Omental fat pad (tissue), 4 donors: ENCODE results near the gene MCM7. TPM values are rescaled to one million over a fixed set of nuclear protein-coding genes. Genes with fewer than 3 reads are reported as not detected.

Source experiments
- ATAC-seq: fragments of 150-250 bp; one replicate; pipeline ENCODE4 v1.9.1; 2016; ENCODE audit warnings: mild to moderate bottlenecking, moderate library complexity; ENCODE audit not compliant: low FRiP score
- DNase-seq: peaks from one replicate; pipeline ENCODE4 v3.0.0-alpha.2; 2019; ENCODE audit warnings: low spot score
- total RNA-seq, 4 donors: library from RNA; depleted of rRNA; stranded (reverse); fragments of >200 nt; gene quantifications; one replicate each; pipeline ENCODE4 v1.1.0, GENCODE V29; 2016
- TF ChIP-seq, protein P1 (sequence below), 3 donors: fragments of 450-650 bp; IDR thresholded peaks; one replicate each; pipeline ENCODE4 v1.5.1; 2016 to 2017; ENCODE audit warnings: antibody characterized with exemption in 3 of 3, mild to moderate bottlenecking in 3 of 3, moderate library complexity in 2 of 3

MCM7 gene
- total RNA-seq, 4 donors from 2014 or later = 17.6 to 42.7 (median 28.7) TPM

DNA sequence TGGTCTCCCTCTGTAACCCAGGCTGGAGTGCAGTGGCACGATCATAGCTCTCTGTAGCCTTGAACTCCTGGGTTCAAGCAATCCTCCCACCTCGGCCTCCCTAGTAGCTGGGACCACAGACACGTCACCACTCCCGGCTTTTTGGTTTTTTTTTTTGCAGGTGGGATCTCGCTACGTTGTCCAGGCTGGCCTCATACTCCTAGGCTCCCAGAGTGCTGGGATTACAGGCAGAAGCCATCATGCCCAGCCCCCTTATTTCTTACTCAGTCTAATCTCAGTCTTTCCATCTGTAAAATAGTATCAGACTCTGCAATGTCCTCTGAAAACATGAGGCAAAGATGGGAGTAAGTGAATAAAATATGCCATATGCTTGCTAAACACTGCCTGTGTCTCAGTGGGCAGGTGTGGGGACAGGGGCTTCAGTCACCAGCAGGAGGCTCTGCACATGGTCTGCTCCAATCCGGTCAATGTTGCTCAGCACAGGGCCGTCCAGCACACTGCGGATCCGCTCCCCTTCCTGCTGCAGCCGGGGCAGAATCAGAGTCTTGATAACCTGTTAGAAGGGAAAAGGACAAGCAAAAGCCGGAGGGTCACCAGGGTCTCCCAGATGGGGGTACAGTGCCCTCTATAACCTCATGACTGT, 8.4 kb upstream of the MCM7 start:
- TF ChIP-seq, protein P1, sequence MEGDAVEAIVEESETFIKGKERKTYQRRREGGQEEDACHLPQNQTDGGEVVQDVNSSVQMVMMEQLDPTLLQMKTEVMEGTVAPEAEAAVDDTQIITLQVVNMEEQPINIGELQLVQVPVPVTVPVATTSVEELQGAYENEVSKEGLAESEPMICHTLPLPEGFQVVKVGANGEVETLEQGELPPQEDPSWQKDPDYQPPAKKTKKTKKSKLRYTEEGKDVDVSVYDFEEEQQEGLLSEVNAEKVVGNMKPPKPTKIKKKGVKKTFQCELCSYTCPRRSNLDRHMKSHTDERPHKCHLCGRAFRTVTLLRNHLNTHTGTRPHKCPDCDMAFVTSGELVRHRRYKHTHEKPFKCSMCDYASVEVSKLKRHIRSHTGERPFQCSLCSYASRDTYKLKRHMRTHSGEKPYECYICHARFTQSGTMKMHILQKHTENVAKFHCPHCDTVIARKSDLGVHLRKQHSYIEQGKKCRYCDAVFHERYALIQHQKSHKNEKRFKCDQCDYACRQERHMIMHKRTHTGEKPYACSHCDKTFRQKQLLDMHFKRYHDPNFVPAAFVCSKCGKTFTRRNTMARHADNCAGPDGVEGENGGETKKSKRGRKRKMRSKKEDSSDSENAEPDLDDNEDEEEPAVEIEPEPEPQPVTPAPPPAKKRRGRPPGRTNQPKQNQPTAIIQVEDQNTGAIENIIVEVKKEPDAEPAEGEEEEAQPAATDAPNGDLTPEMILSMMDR (IDR thresholded peaks at IDR 0.05) = no peak
- ATAC-seq (no peak), DNase-seq (no peak)

DNA sequence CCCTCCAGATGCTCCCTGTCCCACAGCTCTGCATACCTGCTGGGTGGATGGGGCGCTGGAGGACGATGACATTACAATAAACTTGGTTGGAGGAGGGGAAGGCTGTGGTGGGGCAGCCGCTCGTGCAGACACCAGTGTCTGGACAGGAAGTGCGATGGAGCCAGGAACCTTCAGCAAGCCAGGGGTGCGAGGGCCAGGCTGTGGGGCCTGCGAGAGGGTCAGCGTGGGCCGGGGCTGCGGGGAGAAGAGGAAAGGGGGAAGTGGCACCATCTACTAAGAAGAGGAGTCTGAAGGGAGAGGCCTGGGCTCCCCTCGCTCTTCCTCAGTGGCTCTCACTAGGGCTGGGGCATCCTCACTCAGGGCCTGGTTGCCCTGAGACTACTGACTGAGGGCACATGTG, 6.7 kb upstream of the MCM7 start:
- DNase-seq = no peak
- ATAC-seq = no peak
- TF ChIP-seq, protein P1 (IDR thresholded peaks at IDR 0.05) = no peak

DNA sequence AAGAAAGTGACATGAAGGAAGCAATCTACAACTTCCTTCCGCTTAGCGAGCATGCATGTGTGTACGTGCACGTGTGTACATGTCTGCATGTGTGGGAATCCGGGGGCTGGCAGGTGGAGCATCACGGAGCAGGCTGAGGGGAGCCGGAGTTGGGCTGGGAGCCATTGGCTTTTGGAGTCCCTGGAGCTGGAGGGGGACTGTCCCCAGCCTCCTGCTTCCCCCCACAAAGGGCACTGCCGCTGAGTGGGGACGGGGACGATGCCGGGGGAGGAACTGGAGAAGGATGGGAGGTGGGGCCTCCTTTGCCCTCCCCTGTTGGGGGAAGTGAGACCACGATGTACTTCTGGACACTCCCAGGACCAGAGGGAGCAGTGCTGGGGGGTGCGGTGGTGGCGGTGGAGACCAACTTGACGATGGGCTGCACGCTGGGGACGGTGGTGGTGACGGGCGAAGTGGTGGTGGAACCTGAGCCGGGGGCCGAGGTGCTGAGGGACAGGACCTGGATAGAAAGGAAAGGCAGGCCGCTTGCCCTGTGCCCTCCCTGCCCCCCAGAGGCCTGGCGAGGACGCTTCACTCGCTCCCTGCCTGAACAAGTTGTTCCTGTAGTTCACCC, 6.0 kb upstream of the MCM7 start:
- no peak for ATAC-seq
- TF ChIP-seq, protein P1 (IDR thresholded peaks at IDR 0.05) = no peak
- DNase-seq = no peak

DNA sequence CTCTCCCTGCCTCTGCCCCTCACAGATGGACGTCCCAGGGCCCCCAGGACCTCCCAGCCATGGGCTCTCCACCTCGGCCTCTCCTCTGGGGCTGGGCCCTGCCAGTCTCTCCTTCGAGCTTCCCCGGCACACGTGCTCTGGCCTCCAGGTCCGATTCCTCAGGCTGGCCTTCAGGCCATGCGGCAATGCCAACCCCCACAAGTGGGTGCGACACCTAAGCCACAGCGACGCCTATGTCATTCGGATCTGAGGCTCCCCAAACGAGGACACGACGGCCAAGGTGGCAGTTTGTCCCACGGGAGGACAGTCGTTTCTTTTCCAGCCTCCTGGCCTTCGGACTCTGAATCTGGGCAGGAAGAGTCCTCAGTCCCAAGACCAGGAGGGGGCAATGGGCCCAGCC, 5.4 kb upstream of the MCM7 start:
- TF ChIP-seq, protein P1 (IDR thresholded peaks at IDR 0.05) = no peak
- ATAC-seq = no peak

GRCh38 chr7:100105534-100105933, 4.3 kb upstream of the MCM7 start:
- DNase-seq = no peak

More for the DNA sequence above, 5.4 kb upstream of the MCM7 start:
- DNase-seq = no peak

DNA sequence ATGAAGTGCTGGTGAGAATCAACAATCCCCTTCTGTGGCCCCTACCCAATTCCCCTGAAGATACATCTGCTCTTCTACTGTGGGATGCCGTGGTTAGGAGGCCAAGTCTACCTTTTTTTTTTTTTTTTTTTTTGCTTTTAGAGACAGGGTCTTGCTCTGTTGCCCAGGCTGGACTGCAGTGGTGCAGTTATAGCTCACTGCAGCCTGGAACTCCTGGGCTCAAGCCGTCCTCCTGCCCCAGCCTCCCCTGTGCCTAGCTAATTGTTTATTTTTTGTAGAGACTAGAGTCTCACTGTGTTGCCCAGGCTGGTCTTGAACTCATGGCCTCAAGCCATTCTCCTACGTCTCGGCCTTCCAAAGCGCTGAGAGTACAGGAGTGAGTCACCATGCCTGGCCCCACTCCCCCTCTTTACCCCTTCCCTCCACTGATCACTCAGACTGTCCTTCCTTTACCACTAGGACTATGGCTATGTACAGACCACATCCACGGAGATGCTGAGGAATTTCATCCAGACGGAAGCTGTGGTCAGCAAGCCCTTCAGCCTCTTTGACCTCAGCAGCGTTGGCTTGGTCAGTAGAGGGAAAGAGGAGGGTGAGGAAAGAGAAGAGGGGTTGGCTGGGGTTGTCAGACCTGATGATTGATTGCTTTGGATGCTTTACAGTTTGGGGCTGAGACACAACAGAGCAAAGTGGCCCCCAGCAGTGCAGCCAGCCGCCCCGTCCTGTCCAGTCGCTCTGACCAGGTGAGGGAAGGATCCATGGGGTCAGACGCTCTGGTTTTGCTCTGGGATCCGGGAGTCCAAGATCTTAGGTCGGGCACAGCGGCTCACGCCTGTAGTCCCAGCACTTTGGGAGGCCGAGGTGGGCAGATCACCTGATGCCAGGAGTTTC, 2.0 kb upstream of the MCM7 start:
- TF ChIP-seq, protein P1 (IDR thresholded peaks at IDR 0.05) = no peak
- no peak for DNase-seq
- no peak for ATAC-seq

More at GRCh38 chr7:100105534-100105933, 4.3 kb upstream of the MCM7 start:
- TF ChIP-seq, protein P1 (IDR thresholded peaks at IDR 0.05) = no peak
- ATAC-seq = no peak
